ENCODE data around the gene TUBA3E. TPM values are rescaled to one million over a fixed set of nuclear protein-coding genes. Genes with fewer than 3 reads are reported as not detected.

The TUBA3E gene
- total and polyA plus RNA-seq, 2 of the 13 experiments (the other 11 are each of a cell fraction or from before 2014, with no cell fraction given): not detected

DNA sequence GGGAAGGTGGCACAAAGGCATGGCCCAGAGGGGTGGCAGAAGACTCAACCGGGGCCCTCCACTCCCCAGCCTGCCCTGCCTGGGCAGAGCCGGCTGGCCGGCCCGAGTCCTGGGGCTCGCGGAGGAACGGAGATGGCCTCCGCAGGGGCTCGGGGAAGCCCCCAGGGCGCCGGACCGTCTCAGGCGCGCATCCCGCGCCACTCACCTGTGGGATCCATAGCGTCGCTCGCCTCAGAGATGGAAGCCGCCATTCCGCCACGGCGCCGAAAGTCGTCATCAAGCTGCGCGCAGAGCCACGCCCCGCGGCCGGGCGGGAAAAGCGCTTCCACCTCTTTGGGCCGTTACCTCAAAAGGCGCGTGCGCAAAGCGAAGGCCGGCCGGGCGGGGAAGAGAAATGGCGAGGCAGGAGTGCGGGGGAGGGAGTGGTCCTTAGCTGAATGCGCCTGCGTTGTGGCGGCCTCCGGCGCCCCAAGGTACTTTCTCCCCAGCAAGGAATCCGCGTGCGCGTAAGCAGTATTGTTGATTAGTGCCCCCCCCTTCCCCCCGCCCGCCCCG lies 16.8 kb downstream of the TUBA3E start, which contains the start of gene SMPD4 (continued):
- TF ChIP-seq SRSF9 (IDR thresholded peaks at IDR 0.05; ENCODE audit: borderline replicate concordance, insufficient read depth, low read depth, low read length, poor library complexity, severe bottlenecking): no peak
- TF ChIP-seq, protein P1, sequence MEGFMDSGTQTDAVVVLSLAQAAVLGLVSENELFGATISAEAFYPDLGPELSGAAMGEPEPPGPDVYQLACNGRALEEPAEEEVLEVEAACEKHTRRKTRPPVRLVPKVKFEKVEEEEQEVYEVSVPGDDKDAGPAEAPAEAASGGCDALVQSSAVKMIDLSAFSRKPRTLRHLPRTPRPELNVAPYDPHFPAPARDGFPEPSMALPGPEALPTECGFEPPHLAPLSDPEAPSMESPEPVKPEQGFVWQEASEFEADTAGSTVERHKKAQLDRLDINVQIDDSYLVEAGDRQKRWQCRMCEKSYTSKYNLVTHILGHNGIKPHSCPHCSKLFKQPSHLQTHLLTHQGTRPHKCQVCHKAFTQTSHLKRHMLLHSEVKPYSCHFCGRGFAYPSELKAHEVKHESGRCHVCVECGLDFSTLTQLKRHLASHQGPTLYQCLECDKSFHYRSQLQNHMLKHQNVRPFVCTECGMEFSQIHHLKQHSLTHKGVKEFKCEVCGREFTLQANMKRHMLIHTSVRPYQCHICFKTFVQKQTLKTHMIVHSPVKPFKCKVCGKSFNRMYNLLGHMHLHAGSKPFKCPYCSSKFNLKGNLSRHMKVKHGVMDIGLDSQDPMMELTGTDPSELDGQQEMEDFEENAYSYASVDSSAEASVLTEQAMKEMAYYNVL (CRISPR knock-in tag; IDR thresholded peaks at IDR 0.05; ENCODE audit: borderline replicate concordance): peak; percentile 62; the same call in 1 of the 2 replicates
- TF ChIP-seq, protein P2, sequence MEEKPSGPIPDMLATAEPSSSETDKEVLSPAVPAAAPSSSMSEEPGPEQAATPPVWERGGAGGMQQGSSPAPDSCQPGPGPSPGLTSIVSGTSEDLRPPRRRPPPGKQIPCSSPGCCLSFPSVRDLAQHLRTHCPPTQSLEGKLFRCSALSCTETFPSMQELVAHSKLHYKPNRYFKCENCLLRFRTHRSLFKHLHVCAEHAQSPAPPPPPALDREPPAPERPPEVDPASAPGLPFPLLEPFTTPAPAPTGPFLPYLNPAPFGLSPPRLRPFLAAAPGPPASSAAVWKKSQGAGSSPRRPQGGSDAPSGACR (CRISPR knock-in tag; IDR thresholded peaks at IDR 0.05): no peak; the same call in 1 of the 2 replicates
- TF ChIP-seq NFE2L2 (IDR thresholded peaks at IDR 0.05; ENCODE audit: low read length): no peak
- TF ChIP-seq TMF1 (CRISPR knock-in tag; IDR thresholded peaks at IDR 0.05; ENCODE audit: low read depth): no peak; the same call in 1 of the 2 replicates
- TF ChIP-seq, protein P3, sequence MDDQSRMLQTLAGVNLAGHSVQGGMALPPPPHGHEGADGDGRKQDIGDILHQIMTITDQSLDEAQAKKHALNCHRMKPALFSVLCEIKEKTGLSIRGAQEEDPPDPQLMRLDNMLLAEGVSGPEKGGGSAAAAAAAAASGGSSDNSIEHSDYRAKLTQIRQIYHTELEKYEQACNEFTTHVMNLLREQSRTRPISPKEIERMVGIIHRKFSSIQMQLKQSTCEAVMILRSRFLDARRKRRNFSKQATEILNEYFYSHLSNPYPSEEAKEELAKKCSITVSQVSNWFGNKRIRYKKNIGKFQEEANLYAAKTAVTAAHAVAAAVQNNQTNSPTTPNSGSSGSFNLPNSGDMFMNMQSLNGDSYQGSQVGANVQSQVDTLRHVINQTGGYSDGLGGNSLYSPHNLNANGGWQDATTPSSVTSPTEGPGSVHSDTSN (CRISPR knock-in tag; IDR thresholded peaks at IDR 0.05; ENCODE audit: borderline replicate concordance): no peak
- peak; percentile 82 for TF ChIP-seq POGZ (CRISPR knock-in tag; IDR thresholded peaks at IDR 0.05)
- TF ChIP-seq NFYB (CRISPR knock-in tag; IDR thresholded peaks at IDR 0.05): peak; percentile 15; the same call in 1 of the 2 replicates
- no peak for TF ChIP-seq RBM22 (optimal IDR thresholded peaks at IDR 0.05; ENCODE audit: low read length)
- no peak for TF ChIP-seq ZNF572 (CRISPR knock-in tag; IDR thresholded peaks at IDR 0.05)
- TF ChIP-seq, protein P4, sequence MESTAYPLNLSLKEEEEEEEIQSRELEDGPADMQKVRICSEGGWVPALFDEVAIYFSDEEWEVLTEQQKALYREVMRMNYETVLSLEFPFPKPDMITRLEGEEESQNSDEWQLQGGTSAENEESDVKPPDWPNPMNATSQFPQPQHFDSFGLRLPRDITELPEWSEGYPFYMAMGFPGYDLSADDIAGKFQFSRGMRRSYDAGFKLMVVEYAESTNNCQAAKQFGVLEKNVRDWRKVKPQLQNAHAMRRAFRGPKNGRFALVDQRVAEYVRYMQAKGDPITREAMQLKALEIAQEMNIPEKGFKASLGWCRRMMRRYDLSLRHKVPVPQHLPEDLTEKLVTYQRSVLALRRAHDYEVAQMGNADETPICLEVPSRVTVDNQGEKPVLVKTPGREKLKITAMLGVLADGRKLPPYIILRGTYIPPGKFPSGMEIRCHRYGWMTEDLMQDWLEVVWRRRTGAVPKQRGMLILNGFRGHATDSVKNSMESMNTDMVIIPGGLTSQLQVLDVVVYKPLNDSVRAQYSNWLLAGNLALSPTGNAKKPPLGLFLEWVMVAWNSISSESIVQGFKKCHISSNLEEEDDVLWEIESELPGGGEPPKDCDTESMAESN (CRISPR knock-in tag; conservative IDR thresholded peaks at IDR 0.05): peak; percentile 66; the same call in 1 of the 2 replicates
- TF ChIP-seq ZNF891 (CRISPR knock-in tag; IDR thresholded peaks at IDR 0.05): no peak
- TF ChIP-seq CHCHD3 (CRISPR knock-in tag; IDR thresholded peaks at IDR 0.05): no peak; the same call in 1 of the 2 replicates
- TF ChIP-seq ZSCAN29 (CRISPR knock-in tag; conservative IDR thresholded peaks at IDR 0.05): no peak
- TF ChIP-seq SOX6 (IDR thresholded peaks at IDR 0.05): no peak
- peak; percentile 47; the same call in 1 of the 2 replicates for TF ChIP-seq SOX6 (CRISPR knock-in tag; IDR thresholded peaks at IDR 0.05)
- no peak for TF ChIP-seq ZNF383 (CRISPR knock-in tag; IDR thresholded peaks at IDR 0.05; ENCODE audit: borderline replicate concordance)
- TF ChIP-seq SOX5 (CRISPR knock-in tag; IDR thresholded peaks at IDR 0.05; ENCODE audit: borderline replicate concordance): peak; percentile 35; the same call in 1 of the 2 replicates
- no peak for TF ChIP-seq SRSF4 (IDR thresholded peaks at IDR 0.05; ENCODE audit: low read depth, low read length, poor library complexity, severe bottlenecking)
- TF ChIP-seq ZNF816 (CRISPR knock-in tag; IDR thresholded peaks at IDR 0.05; ENCODE audit: borderline replicate concordance): no peak
- no peak for TF ChIP-seq ZNF333 (CRISPR knock-in tag; IDR thresholded peaks at IDR 0.05; ENCODE audit: borderline replicate concordance)
- 0 out of 2 replicates have a peak, but pooled peaks have one; percentile 37 for TF ChIP-seq ZNF790 (CRISPR knock-in tag; IDR thresholded peaks at IDR 0.05; ENCODE audit: borderline replicate concordance)
- TF ChIP-seq NR1H2 (CRISPR knock-in tag; IDR thresholded peaks at IDR 0.05; ENCODE audit: borderline replicate concordance, low read depth): no peak
- no peak for TF ChIP-seq ZBTB7B (CRISPR knock-in tag; IDR thresholded peaks at IDR 0.05)
- TF ChIP-seq YEATS4 (CRISPR knock-in tag; IDR thresholded peaks at IDR 0.05; ENCODE audit: borderline replicate concordance): peak; percentile 91

Measured in HepG2 (cell line).